Smooth muscle cell of the brain vasculature (primary cell): ENCODE results near the gene PPP1R14D.
"Not testable (repeated sequence)": the region's sequence is repeated elsewhere in the genome, so short reads cannot be mapped to it uniquely, and the experiment has no call there.

Experiments
- DNase-seq: peaks from one replicate; pipeline ENCODE4 v3.0.0-alpha.2; 2012; ENCODE audit warnings: low read depth, low spot score

The PPP1R14D gene

GRCh38 chr15:40828447-40829036 lies at the start of gene PPP1R14D:
Gene PPP1R14D (minus strand): TSS chr15:40828708. CDS start chr15:40828641, 67 bp downstream.
- DNase-seq = no peak

DNA sequence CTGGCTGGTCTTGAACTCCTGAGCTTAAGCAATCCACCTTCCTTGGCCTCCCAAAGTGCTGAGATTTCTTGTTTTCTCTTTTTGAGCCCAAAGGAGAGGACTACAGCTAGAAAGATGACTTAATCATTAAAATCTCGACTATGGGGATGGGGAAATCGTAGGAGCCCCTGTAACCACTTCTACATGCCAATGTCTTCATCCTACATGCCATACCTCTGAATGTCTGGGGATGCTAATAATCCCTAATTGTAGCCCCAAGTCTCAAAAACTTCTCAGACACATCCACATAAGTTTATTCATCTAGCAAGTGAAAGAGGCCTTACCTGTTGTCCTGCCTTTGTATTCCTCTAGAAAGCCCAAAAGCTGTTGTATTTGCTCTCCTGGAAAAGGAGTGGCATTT lies 49.2 kb upstream of the PPP1R14D start:
- DNase-seq = no peak

GRCh38 chr15:40875991-40876730 lies 47.7 kb upstream of the PPP1R14D start:
- no peak for DNase-seq

- DNase-seq = no peak
Observed at GRCh38 chr15:40873694-40874561, 45.4 kb upstream of the PPP1R14D start, which contains the start of gene RHOV. Gene RHOV (minus strand): TSS chr15:40874234. CDS start chr15:40874139, 95 bp downstream.

DNA sequence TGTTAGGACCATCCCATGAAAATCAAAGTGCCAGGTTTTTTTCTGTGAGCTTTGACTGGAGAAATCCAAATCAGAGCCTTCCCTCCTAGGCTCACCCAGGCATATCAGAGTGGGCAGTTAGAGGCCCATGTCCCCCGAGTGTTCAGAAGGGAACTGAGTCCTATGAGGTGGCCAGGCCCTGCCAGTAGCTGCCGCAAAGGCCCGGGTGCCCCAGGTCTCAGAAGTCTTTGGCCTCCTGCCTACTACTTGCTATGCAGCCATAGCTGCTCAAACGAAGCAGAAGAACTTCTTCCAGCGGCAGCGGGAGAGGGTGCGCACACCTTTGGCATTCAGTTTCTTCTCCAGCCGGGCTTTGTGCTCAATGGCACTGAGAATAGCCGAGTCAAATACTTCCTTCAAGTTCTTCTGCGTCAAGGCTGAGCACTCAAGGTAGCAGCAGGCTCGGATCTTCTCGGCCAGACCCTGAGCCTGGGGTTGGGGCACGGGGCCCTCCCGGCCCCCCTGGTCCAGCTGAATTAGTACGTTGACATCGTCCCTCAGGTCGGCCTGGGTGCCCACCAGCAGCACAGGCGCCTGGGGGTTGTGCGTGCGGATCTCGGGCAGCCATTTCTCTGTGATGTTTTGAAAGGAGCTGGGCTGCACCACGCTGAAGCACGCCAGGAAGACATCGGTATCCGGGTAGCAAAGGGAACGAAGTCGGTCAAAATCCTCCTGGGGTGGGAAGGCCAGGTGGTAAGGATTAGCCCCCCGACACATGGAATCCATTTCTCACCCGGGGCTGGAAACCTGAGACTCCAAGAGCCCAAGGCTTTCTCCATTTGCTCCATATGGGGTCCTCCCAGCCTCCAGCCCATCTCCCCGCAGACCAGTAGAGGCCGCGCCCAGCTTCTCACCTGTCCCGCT lies 44.5 kb upstream of the PPP1R14D start:
- DNase-seq = no peak

DNA sequence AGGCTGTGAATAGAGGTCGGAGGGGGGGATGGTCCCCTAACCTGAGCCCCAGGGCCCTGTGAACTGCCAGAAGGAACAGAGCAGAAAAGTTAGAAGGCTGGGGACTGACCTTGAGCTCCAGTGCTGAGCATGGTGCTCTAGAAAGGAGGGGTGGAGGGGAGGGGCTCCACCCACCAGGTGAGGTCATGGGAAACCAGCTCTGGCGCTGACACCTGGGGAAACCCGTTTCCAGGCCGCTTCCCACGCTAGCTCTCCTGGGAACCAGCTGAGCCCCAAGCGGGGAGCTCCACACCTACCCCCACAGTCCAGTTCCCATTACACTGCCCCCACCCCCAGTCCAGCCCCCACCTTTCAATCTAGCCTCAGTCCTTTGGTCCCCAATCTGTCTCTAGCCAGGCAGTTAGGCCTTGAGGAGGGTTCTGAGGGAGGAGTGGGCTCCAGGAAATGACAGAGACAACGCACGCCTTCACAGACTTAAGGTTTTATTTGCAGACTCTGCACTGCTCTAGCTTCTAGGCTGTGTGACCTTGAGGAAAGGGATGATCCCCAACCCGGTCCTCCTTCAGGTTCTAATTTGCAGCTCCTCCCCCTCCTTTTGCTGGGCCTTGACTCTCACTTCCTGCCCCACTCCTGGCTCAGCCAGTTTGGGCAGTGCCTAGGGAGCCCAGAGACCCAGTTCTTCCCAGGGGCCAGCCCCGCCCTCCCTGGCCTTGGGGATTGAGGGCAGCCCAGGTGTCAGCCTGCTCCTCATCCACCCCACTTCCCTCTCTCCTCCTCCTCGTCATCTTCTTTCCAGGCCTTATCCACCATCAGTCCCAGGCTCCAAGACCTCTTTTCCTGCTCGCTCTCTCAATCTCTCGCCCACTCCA lies 43.5 kb upstream of the PPP1R14D start:
- DNase-seq = no peak

DNA sequence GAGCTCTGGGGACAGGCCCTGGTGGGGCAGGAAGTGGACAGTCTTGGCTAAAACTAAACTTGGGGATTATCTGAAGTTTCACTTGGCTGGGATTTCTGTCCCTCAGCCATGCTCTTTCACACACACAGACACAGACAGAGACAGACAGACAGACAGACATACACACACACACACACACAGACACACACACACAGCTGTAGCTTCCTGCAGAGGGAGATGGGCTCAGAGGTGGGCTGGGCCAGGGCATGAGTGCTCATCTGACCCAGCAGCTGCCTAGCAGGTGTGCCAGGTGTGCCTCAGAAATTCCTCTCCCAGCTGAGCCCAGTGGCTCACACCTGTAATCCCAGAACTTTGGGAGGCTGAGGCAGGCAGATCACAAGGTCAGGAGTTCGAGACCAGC lies 42.2 kb upstream of the PPP1R14D start:
- no peak for DNase-seq

- no peak for DNase-seq
Observed at GRCh38 chr15:40869686-40870085, 41.2 kb upstream of the PPP1R14D start.

GRCh38 chr15:40867199-40867598 lies 38.7 kb upstream of the PPP1R14D start:
- DNase-seq = no peak

- no peak for DNase-seq
Observed at GRCh38 chr15:40863660-40864270, 35.3 kb upstream of the PPP1R14D start.

- not testable (repeated sequence) for DNase-seq
Observed at GRCh38 chr15:40861147-40861546, 32.6 kb upstream of the PPP1R14D start.

- DNase-seq = peak; percentile 53
Observed at GRCh38 chr15:40859206-40859851, 30.8 kb upstream of the PPP1R14D start.

DNA sequence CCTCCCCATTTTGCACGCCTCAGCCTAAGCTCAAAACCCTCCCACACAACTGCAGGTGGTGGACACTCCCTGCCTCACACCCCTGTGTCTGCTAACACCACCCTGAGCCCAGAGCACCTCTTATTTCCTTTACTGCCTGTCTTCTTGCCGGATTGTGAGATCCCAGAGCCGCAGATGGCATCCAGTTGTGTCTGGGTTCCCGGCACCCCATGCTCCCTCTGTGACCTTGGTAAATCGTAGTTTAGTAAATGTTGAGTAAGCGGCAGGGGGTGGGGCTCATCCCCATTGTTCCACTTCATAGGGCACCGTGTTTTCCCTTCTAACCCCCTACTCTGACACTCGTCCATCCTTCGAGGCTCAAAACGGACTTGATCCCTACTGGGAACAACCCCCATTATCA lies 30.2 kb upstream of the PPP1R14D start:
- no peak for DNase-seq

DNA sequence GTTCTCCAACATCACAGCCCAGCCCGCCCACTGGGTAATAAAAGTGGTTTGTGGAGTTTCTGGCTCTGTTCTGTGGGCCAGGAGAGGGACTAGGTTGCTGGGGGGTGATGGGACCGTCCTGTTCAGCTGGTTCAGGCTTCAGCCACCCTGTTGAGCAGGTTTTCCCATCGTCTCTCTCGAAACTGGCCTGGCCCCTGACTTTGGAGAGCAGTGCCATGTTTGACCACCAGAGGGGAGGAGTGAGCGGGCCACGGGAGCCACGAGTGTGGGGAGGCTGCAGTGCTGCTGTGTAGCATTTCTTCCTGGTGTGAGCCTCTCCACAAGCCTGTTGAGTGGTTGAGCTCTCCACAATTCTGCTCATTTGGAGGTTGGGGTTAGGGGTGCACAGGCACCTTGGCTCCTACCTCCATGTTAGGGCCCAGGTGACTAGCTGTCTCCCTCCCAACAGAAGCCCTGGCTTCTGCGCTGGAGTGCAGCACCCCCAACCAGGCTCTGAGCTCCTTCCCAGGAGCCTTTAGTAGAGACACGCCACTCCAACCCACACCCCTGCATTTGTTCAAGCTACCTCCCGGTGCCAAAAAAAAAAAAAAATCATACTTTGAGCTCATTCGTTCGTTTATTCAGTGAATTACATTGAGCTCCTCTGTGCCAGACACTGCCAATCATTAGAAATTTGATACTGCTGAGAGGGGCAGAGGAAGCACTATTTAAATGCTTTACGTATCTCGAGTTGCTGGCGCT lies 29.3 kb upstream of the PPP1R14D start:
- DNase-seq = peak; percentile 21

- DNase-seq = no peak
Observed at GRCh38 chr15:40856746-40857145, 28.2 kb upstream of the PPP1R14D start.

- no peak for DNase-seq
Observed at GRCh38 chr15:40855706-40856234, 27.3 kb upstream of the PPP1R14D start.

- DNase-seq = no peak
Observed at GRCh38 chr15:40854161-40854560, 25.7 kb upstream of the PPP1R14D start.

GRCh38 chr15:40853241-40853890 lies 24.9 kb upstream of the PPP1R14D start:
- no peak for DNase-seq
